Gastrocnemius medialis (tissue), 4 donors: ENCODE data around the gene NODAL.

Experiments
- CTCF ChIP-seq, 5 experiments: fragments of 450-650 bp in 3 of 5; fragments of 200-600 bp in 2 of 5; sonication (generic) in 2 of 5; IDR thresholded peaks in 4 of 5; conservative IDR thresholded peaks in 1 of 5; 1 replicate in 4 of 5; 2 replicates in 1 of 5; pipeline ENCODE4 v1.5.1; 2016 to 2019; ENCODE audit warnings: antibody characterized with exemption in 5 of 5, mild to moderate bottlenecking in 3 of 5, moderate library complexity in 3 of 5
- POLR2A ChIP-seq, 2 donors: fragments of 450-650 bp; IDR thresholded peaks; one replicate each; pipeline ENCODE4 v1.6.1; 2017; ENCODE audit warnings: antibody characterized with exemption in 2 of 2, mild to moderate bottlenecking in 2 of 2, moderate library complexity in 2 of 2

- TF ChIP-seq POLR2A (IDR thresholded peaks at IDR 0.05), result no peak
- no peak for TF ChIP-seq CTCF (IDR thresholded peaks at IDR 0.05 in 4 of 5, conservative IDR thresholded peaks at IDR 0.05 in 1 of 5)
These were observed 49.8 kb downstream of the NODAL start for GRCh38 chr10:70391654-70392053.
